HCT116 (cell line): Measurements from ENCODE around the gene CTNND2. TPM values are rescaled to one million over a fixed set of nuclear protein-coding genes. Genes with fewer than 3 reads are reported as not detected.

ENCODE experiments used
- ATAC-seq: fragments of 200-7000 bp; cut with Tn5 transposase; 2 replicates; pipeline ENCODE4 v1.9.1; 2020; ENCODE audit warnings: mild to moderate bottlenecking, moderate library complexity
- BruUV-seq: library from RNA; stranded (reverse); fragments of 400-500 nt; replicated peaks from 2 replicates; lab custom pipeline; 2021; lab: Mats Ljungman, UMichigan
- CTCF ChIA-PET: fragments of 300-600 bp; sonication (Branson Sonifier 250); formaldehyde crosslinking; loops from one replicate; lab custom pipeline; 2021; ENCODE audit warnings: antibody characterized with exemption; lab: Charles Lee
- POLR2A ChIA-PET: fragments of 300-600, 350-600 bp; sonication (Branson Sonifier 250); formaldehyde crosslinking; loops from one replicate; lab custom pipeline; 2021; ENCODE audit warnings: antibody characterized with exemption; lab: Charles Lee
- RAD21 ChIA-PET, 2 experiments: fragments of 300-600 bp; sonication (Branson Sonifier 250); formaldehyde crosslinking; loops; one replicate each; lab custom pipeline; 2023; ENCODE audit warnings: low total read pairs in 2 of 2; ENCODE audit not compliant: uncharacterized antibody in 2 of 2, unreplicated experiment in 2 of 2, low non-redundant PET in 1 of 2; lab: Charles Lee
- DNase-seq: peaks from one replicate; pipeline ENCODE4 v3.0.0-alpha.2; 2010; ENCODE audit warnings: low read depth, low spot score
- H2AFZ ChIP-seq: fragments of 200-600 bp; shearing (Covaris generic), sonication (generic); 2 replicates; pipeline ENCODE4 v1.6.1; 2017; ENCODE audit warnings: low read depth, mixed run types, mixed read lengths, antibody characterized with exemption, low read length; ENCODE audit not compliant: poor library complexity, severe bottlenecking
- H3K27ac ChIP-seq: 2 replicates; pipeline ENCODE4 v1.5.1; 2012; ENCODE audit warnings: low read depth, low read length
- H3K27me3 ChIP-seq: fragments of 200-600 bp; sonication (generic); 2 replicates; pipeline ENCODE4 v1.6.1; 2016; ENCODE audit warnings: mixed run types, low read length, mixed read lengths; ENCODE audit not compliant: insufficient read depth
- H3K36me3 ChIP-seq, 2 experiments: fragments of 200-500 bp in 1 of 2; fragments of 200-600 bp in 1 of 2; sonication (Bioruptor generic) in 1 of 2; sonication (generic) in 1 of 2; 2 replicates each; pipeline versions ENCODE4 v1.5.1 to v1.6.1; 2014 to 2016; ENCODE audit warnings: low read length in 2 of 2, inconsistent platforms in 1 of 2, mixed read lengths in 1 of 2, mixed run types in 1 of 2; ENCODE audit not compliant: insufficient read depth in 2 of 2, control insufficient read depth in 1 of 2
- H3K4me1 ChIP-seq, 2 experiments: fragments of 200-600 bp in 1 of 2; sonication (generic) in 1 of 2; 2 replicates each; pipeline versions ENCODE4 v1.5.1 to v1.6.1; 2012 to 2017; ENCODE audit warnings: low read length in 2 of 2, inconsistent platforms in 1 of 2, mild to moderate bottlenecking in 1 of 2, mixed read lengths in 1 of 2, mixed run types in 1 of 2, moderate library complexity in 1 of 2; ENCODE audit not compliant: insufficient read depth in 2 of 2, control insufficient read depth in 1 of 2
- H3K4me2 ChIP-seq: fragments of 200-600 bp; sonication (generic); 2 replicates; pipeline ENCODE4 v1.6.1; 2017; ENCODE audit warnings: mixed run types, low read length, mixed read lengths
- H3K4me3 ChIP-seq, 2 experiments: fragments of 200-600 bp in 1 of 2; sonication (generic) in 1 of 2; replicated peaks in 1 of 2; 2 replicates each; pipeline ENCODE4 v1.5.1; 2011 to 2016; ENCODE audit warnings: low read length in 2 of 2, control low read depth in 1 of 2, low read depth in 1 of 2, mild to moderate bottlenecking in 1 of 2, mixed read lengths in 1 of 2, mixed run types in 1 of 2
- H3K79me2 ChIP-seq: fragments of 200-600 bp; sonication (generic); 2 replicates; pipeline ENCODE4 v1.6.1; 2017; ENCODE audit warnings: mild to moderate bottlenecking, mixed run types, low read length, moderate library complexity, mixed read lengths; ENCODE audit not compliant: insufficient read depth
- H3K9ac ChIP-seq: fragments of 200-600 bp; sonication (generic); 2 replicates; pipeline ENCODE4 v1.6.1; 2016; ENCODE audit warnings: low read length, mixed read lengths
- H3K9me2 ChIP-seq: fragments of 200-600 bp; sonication (generic), shearing (Covaris generic); 2 replicates; pipeline ENCODE4 v1.6.1; 2017; ENCODE audit warnings: mixed run types, mild to moderate bottlenecking, moderate library complexity; ENCODE audit not compliant: insufficient read depth
- H3K9me3 ChIP-seq, 2 experiments: fragments of 200-500 bp in 1 of 2; fragments of 200-600 bp in 1 of 2; sonication (Bioruptor generic) in 1 of 2; sonication (generic) in 1 of 2; 2 replicates each; pipeline ENCODE4 v1.6.1; 2014 to 2017; ENCODE audit warnings: low read length in 2 of 2, mixed read lengths in 2 of 2, inconsistent platforms in 1 of 2, low read depth in 1 of 2, mild to moderate bottlenecking in 1 of 2, mixed run types in 1 of 2, moderate library complexity in 1 of 2; ENCODE audit not compliant: control insufficient read depth in 1 of 2, insufficient read depth in 1 of 2
- H4K20me1 ChIP-seq: fragments of 200-600 bp; sonication (generic), shearing (Covaris generic); 2 replicates; pipeline ENCODE4 v1.6.1; 2017; ENCODE audit warnings: mixed run types, mild to moderate bottlenecking, moderate library complexity; ENCODE audit not compliant: insufficient read depth
- CBX3 ChIP-seq: IDR thresholded peaks from 2 replicates; pipeline ENCODE4 v1.6.1; 2012; ENCODE audit warnings: low read depth
- CEBPB ChIP-seq: IDR thresholded peaks from 2 replicates; pipeline ENCODE4 v1.6.1; 2012; ENCODE audit warnings: low read depth
- POLR2A ChIP-seq: IDR thresholded peaks from 2 replicates; pipeline ENCODE4 v1.7.0; 2011; ENCODE audit warnings: borderline replicate concordance; ENCODE audit not compliant: insufficient read depth, insufficient read length; ENCODE audit errors: extremely low read depth
- REST ChIP-seq: IDR thresholded peaks from 2 replicates; pipeline ENCODE4 v1.6.1; 2012; ENCODE audit warnings: low read depth
- SRF ChIP-seq: IDR thresholded peaks from 2 replicates; pipeline ENCODE4 v1.6.1; 2012; ENCODE audit warnings: low read depth
- ZNF274 ChIP-seq: fragments of 200-500 bp; sonication (Bioruptor generic); IDR thresholded peaks from 2 replicates; pipeline ENCODE4 v1.6.1; 2014; ENCODE audit warnings: mild to moderate bottlenecking, low read depth, low read length, inconsistent platforms
- intact Hi-C: fragments of 100-400 bp; cut with micrococcal nuclease; formaldehyde crosslinking; loops from 2 replicates; pipeline ENCODE4 v1.10.0; 2022
- total RNA-seq: library from RNA; stranded (reverse); gene quantifications from one replicate; pipeline ENCODE4 v1.2.1, GENCODE V29; 2021; ENCODE audit not compliant: unreplicated experiment
- TF ChIP-seq, protein P1 (sequence below): IDR thresholded peaks from 2 replicates; pipeline ENCODE4 v1.6.1; 2012
- TF ChIP-seq, protein P2 (sequence below): IDR thresholded peaks from 2 replicates; pipeline ENCODE4 v1.6.1; 2011; ENCODE audit warnings: mild to moderate bottlenecking, low read length, moderate library complexity; ENCODE audit not compliant: insufficient replicate concordance; ENCODE audit errors: extremely low read depth

Gene CTNND2
- total RNA-seq, 1 experiment from 2014 or later: not detected

- no peak overlapping the region for H3K27ac ChIP-seq
- intact Hi-C loops: no loop called here
- H3K9me3 ChIP-seq: peaks cover 12 to 15% of the 10 kb centered on the region in 2 experiments; a peak in 2 of 4 replicates
- H4K20me1 ChIP-seq: no peaks in the 10 kb centered on the region
- RAD21 ChIA-PET: no interaction called here
- no peaks in the 10 kb centered on the region for H3K36me3 ChIP-seq
- no peak overlapping the region for H3K9ac ChIP-seq
- POLR2A ChIA-PET: no interaction called here
- H3K4me3 ChIP-seq: no peak overlapping the region
- H3K27me3 ChIP-seq: no peaks in the 10 kb centered on the region
- BruUV-seq: no TSS peak
- ATAC-seq: no peak
- no peak for DNase-seq
- H3K4me1 ChIP-seq: no peaks in the 10 kb centered on the region
- no peak overlapping the region for H3K4me2 ChIP-seq
- no peak for TF ChIP-seq POLR2A
- TF ChIP-seq ZNF274: no peak
- no peak for TF ChIP-seq CBX3
- TF ChIP-seq SRF: no peak
- H3K9me2 ChIP-seq: no peaks in the 10 kb centered on the region
- no peak overlapping the region for H2AFZ ChIP-seq
- CTCF ChIA-PET: no interaction called here
- no peaks in the 10 kb centered on the region for H3K79me2 ChIP-seq
Measured at GRCh38 chr5:11608530-11608929, 295.7 kb downstream of the CTNND2 start.

DNA sequence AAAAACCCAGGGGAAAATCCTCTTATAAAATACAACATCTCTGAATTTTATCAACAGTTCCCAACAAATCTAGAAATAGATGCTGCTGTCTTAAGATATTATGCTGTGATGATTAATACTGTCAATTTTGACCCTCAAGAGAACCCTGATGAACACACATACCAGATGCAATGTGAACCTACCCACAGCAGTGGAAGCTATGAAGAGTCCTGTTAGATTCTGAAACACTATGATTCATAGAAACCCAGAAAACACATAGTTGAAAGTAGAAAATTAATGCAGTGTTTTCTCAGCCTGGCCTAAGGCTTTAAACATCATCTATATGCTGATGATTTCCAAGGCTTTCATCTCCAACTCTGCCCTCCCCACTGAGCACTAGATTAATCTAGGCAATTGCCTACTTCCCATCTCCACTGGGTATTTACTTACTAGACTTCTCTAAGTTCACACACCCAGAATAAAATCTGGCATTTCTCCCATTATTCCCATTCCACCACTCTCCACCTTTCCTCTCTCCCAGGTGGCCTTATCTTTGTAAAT, 296.2 kb downstream of the CTNND2 start:
- Histone ChIP-seq H3K4me3 (no peak overlapping the region), H3K9me2 (no peaks in the 10 kb centered on the region), H4K20me1 (no peaks in the 10 kb centered on the region), H3K9me3 (peaks cover 12 to 14% of the 10 kb centered on the region in 2 experiments; a peak in 2 of 4 replicates), H3K9ac (no peak overlapping the region), H3K27ac (no peak overlapping the region), H3K79me2 (no peaks in the 10 kb centered on the region), H2AFZ (no peak overlapping the region), H3K36me3 (no peaks in the 10 kb centered on the region), H3K27me3 (no peaks in the 10 kb centered on the region), H3K4me1 (no peaks in the 10 kb centered on the region), H3K4me2 (no peak overlapping the region)
- ChIA-PET POLR2A (no interaction called here), CTCF (no interaction called here), RAD21 (no interaction called here)
- ATAC-seq: no peak
- no peak for DNase-seq
- TF ChIP-seq CEBPB: no peak
- no peak for TF ChIP-seq CBX3
- TF ChIP-seq SRF: no peak
- TF ChIP-seq ZNF274: no peak
- no peak for TF ChIP-seq REST
- TF ChIP-seq, protein P1, sequence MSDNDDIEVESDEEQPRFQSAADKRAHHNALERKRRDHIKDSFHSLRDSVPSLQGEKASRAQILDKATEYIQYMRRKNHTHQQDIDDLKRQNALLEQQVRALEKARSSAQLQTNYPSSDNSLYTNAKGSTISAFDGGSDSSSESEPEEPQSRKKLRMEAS: no peak
- TF ChIP-seq, protein P2, sequence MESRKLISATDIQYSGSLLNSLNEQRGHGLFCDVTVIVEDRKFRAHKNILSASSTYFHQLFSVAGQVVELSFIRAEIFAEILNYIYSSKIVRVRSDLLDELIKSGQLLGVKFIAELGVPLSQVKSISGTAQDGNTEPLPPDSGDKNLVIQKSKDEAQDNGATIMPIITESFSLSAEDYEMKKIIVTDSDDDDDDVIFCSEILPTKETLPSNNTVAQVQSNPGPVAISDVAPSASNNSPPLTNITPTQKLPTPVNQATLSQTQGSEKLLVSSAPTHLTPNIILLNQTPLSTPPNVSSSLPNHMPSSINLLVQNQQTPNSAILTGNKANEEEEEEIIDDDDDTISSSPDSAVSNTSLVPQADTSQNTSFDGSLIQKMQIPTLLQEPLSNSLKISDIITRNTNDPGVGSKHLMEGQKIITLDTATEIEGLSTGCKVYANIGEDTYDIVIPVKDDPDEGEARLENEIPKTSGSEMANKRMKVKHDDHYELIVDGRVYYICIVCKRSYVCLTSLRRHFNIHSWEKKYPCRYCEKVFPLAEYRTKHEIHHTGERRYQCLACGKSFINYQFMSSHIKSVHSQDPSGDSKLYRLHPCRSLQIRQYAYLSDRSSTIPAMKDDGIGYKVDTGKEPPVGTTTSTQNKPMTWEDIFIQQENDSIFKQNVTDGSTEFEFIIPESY: no peak
- intact Hi-C loops: no loop called here
- BruUV-seq: no TSS peak
